GM23338 (cell line): Measurements from ENCODE around the gene STK33. TPM values are rescaled to one million over a fixed set of nuclear protein-coding genes. Genes with fewer than 3 reads are reported as not detected.

Experiments used
- ATAC-seq: fragments of 200-7000 bp; cut with Tn5 transposase; 3 replicates; pipeline ENCODE4 v1.9.1; 2020
- DNase-seq: peaks from one replicate; pipeline ENCODE4 v3.0.0-alpha.2; 2015; ENCODE audit warnings: low spot score
- H2AFZ ChIP-seq: fragments of 200-600 bp; sonication (generic); 2 replicates; pipeline ENCODE4 v1.8.0; 2016; ENCODE audit warnings: antibody characterized with exemption, mild to moderate bottlenecking, moderate library complexity
- H3F3A ChIP-seq: fragments of 200-600 bp; sonication (generic); replicated peaks from 2 replicates; pipeline ENCODE4 v1.8.0; 2017; ENCODE audit warnings: antibody characterized with exemption, mixed run types, low read depth
- H3K27ac ChIP-seq: fragments of 200-600 bp; sonication (generic); 2 replicates; pipeline ENCODE4 v1.6.1; 2016; ENCODE audit warnings: low read depth
- H3K27me3 ChIP-seq: fragments of 200-600 bp; sonication (generic); 2 replicates; pipeline ENCODE4 v1.8.0; 2016; ENCODE audit warnings: mild to moderate bottlenecking, mixed run types, moderate library complexity; ENCODE audit not compliant: insufficient read depth
- H3K36me3 ChIP-seq: fragments of 200-600 bp; sonication (generic); 2 replicates; pipeline ENCODE4 v1.8.0; 2016; ENCODE audit warnings: mild to moderate bottlenecking; ENCODE audit not compliant: insufficient read depth
- H3K4me1 ChIP-seq: fragments of 200-600 bp; sonication (generic); 2 replicates; pipeline ENCODE4 v1.8.0; 2016; ENCODE audit warnings: mild to moderate bottlenecking, moderate library complexity; ENCODE audit not compliant: insufficient read depth
- H3K4me2 ChIP-seq: fragments of 200-600 bp; sonication (generic); 2 replicates; pipeline ENCODE4 v1.7.1; 2017; ENCODE audit warnings: mixed run types
- H3K4me3 ChIP-seq: fragments of 200-600 bp; sonication (generic); 2 replicates; pipeline ENCODE4 v1.6.1; 2016; ENCODE audit warnings: mixed run types
- H3K79me2 ChIP-seq: fragments of 200-600 bp; sonication (generic); replicated peaks from 2 replicates; pipeline ENCODE4 v1.8.0; 2017; ENCODE audit warnings: mild to moderate bottlenecking; ENCODE audit not compliant: insufficient read depth
- H3K9me2 ChIP-seq: fragments of 200-600 bp; sonication (generic); 2 replicates; pipeline ENCODE4 v1.8.0; 2017; ENCODE audit not compliant: insufficient read depth
- H4K20me1 ChIP-seq: fragments of 200-600 bp; sonication (generic); replicated peaks from 2 replicates; pipeline ENCODE4 v1.8.0; 2017; ENCODE audit warnings: mild to moderate bottlenecking; ENCODE audit not compliant: insufficient read depth
- H3K27ac Mint-ChIP-seq: 2 replicates; pipeline ENCODE4 v1.8.0; 2020; ENCODE audit warnings: inconsistent platforms, mild to moderate bottlenecking, moderate library complexity, mixed read lengths
- H3K27me3 Mint-ChIP-seq: 3 replicates; pipeline ENCODE4 v1.8.0; 2022; ENCODE audit warnings: low read depth, mild to moderate bottlenecking, moderate library complexity, mixed read lengths, inconsistent platforms; ENCODE audit not compliant: insufficient read depth, poor library complexity
- H3K36me3 Mint-ChIP-seq: 3 replicates; pipeline ENCODE4 v1.8.0; 2021; ENCODE audit warnings: low read depth, mild to moderate bottlenecking, inconsistent platforms, moderate library complexity, mixed read lengths
- H3K4me1 Mint-ChIP-seq: 3 replicates; pipeline ENCODE4 v1.8.0; 2020; ENCODE audit warnings: mild to moderate bottlenecking, inconsistent platforms, mixed read lengths
- H3K4me3 Mint-ChIP-seq: 3 replicates; pipeline ENCODE4 v1.8.0; 2021; ENCODE audit warnings: moderate library complexity, mild to moderate bottlenecking, inconsistent platforms, mixed read lengths
- H3K9me3 Mint-ChIP-seq: 3 replicates; pipeline ENCODE4 v1.8.0; 2020; ENCODE audit warnings: moderate library complexity, mild to moderate bottlenecking, inconsistent platforms, mixed read lengths
- CREB1 ChIP-seq: fragments of 250-450 bp; sonication (Bioruptor Pico); IDR thresholded peaks from 2 replicates; pipeline ENCODE4 v1.5.0; 2020; ENCODE audit warnings: low read depth, mild to moderate bottlenecking, moderate library complexity
- EZH2 ChIP-seq: fragments of 200-600 bp; sonication (generic); IDR thresholded peaks from one replicate; pipeline ENCODE4 v1.8.0; 2017; ENCODE audit warnings: antibody characterized with exemption, mild to moderate bottlenecking, low read depth; ENCODE audit not compliant: unreplicated experiment
- EZH2phosphoT487 ChIP-seq: fragments of 200-600 bp; sonication (generic); IDR thresholded peaks from one replicate; pipeline ENCODE4 v1.8.1; 2018; ENCODE audit warnings: antibody characterized with exemption; ENCODE audit not compliant: unreplicated experiment
- JUNB ChIP-seq: IDR thresholded peaks from one replicate; pipeline ENCODE4 v1.6.1; 2016; ENCODE audit warnings: antibody characterized with exemption; ENCODE audit not compliant: unreplicated experiment
- NANOG ChIP-seq: IDR thresholded peaks from 2 replicates; pipeline ENCODE4 v1.6.1; 2016; ENCODE audit warnings: antibody characterized with exemption, borderline replicate concordance
- POLR2AphosphoS5 ChIP-seq: IDR thresholded peaks from 2 replicates; pipeline ENCODE4 v1.6.1; 2016; ENCODE audit warnings: antibody characterized with exemption, low read depth
- STAT1 ChIP-seq: IDR thresholded peaks from one replicate; pipeline ENCODE4 v1.6.1; 2016; ENCODE audit warnings: antibody characterized with exemption; ENCODE audit not compliant: unreplicated experiment
- ZNF114 ChIP-seq: fragments of 250-450 bp; sonication (Bioruptor Pico); IDR thresholded peaks from 2 replicates; pipeline ENCODE4 v1.5.0; 2020; ENCODE audit warnings: mild to moderate bottlenecking, moderate library complexity
- ZNF331 ChIP-seq: fragments of 250-450 bp; sonication (Bioruptor Pico); IDR thresholded peaks from 2 replicates; pipeline ENCODE4 v1.5.0; 2020; ENCODE audit warnings: low read depth, mild to moderate bottlenecking, moderate library complexity
- polyA plus RNA-seq: library from polyadenylated mRNA; unstranded; fragments of >200 nt; fragmentation: Nextera tagmentation; extraction: Ambion mirVana; gene quantifications from 2 replicates; pipeline ENCODE4 v1.2.1, GENCODE V29; 2016
- total RNA-seq: library from RNA; depleted of rRNA; stranded (reverse); fragments of >200 nt; shearing (Covaris generic); gene quantifications from 2 replicates; pipeline ENCODE4 v1.2.3, GENCODE V29; 2014
- TF ChIP-seq, protein P1 (sequence below), 2 experiments: fragments of 200-600 bp in 1 of 2; sonication (generic) in 1 of 2; conservative IDR thresholded peaks; 2 replicates each; pipeline versions ENCODE4 v1.5.1 to v1.6.1; 2016 to 2017; ENCODE audit warnings: antibody characterized with exemption in 2 of 2, low read depth in 2 of 2, mild to moderate bottlenecking in 2 of 2, moderate library complexity in 1 of 2
- TF ChIP-seq, protein P2 (sequence below): IDR thresholded peaks from 2 replicates; pipeline ENCODE4 v1.6.1; 2016; ENCODE audit warnings: antibody characterized with exemption
- TF ChIP-seq, protein P3 (sequence below): fragments of 250-450 bp; sonication (Bioruptor Pico); IDR thresholded peaks from 2 replicates; pipeline ENCODE4 v1.5.0; 2020; ENCODE audit warnings: mild to moderate bottlenecking, moderate library complexity
- TF ChIP-seq, protein P4 (sequence below): IDR thresholded peaks from one replicate; pipeline ENCODE4 v1.6.1; 2018; ENCODE audit warnings: antibody characterized with exemption; ENCODE audit not compliant: unreplicated experiment

Gene STK33
- total and polyA plus RNA-seq, 2 experiments from 2014 or later, result 17.2 to 18.2 TPM

- no peak overlapping the region for H3K4me3 Mint-ChIP-seq
- peaks cover 2% of the 10 kb centered on the region for H3K27me3 Mint-ChIP-seq
- ATAC-seq (no peak), DNase-seq (no peak)
- H3K36me3 Mint-ChIP-seq, result no peaks in the 10 kb centered on the region; the same call in 2 of the 3 replicates
- Histone ChIP-seq H3K27ac (no peak overlapping the region), H3K4me2 (no peak overlapping the region), H3K36me3 (no peaks in the 10 kb centered on the region), H4K20me1 (no peaks in the 10 kb centered on the region), H3K27me3 (no peaks in the 10 kb centered on the region), H3K4me1 (no peaks in the 10 kb centered on the region), H3K79me2 (no peaks in the 10 kb centered on the region), H3F3A (no peaks in the 10 kb centered on the region), H3K9me2 (no peaks in the 10 kb centered on the region), H2AFZ (no peak overlapping the region), H3K4me3 (no peak overlapping the region)
- H3K4me1 Mint-ChIP-seq, result peaks cover 7% of the 10 kb centered on the region
- no peaks in the 10 kb centered on the region; the same call in 2 of the 3 replicates for H3K9me3 Mint-ChIP-seq
- TF ChIP-seq ZNF331, result no peak
- TF ChIP-seq, protein P1, sequence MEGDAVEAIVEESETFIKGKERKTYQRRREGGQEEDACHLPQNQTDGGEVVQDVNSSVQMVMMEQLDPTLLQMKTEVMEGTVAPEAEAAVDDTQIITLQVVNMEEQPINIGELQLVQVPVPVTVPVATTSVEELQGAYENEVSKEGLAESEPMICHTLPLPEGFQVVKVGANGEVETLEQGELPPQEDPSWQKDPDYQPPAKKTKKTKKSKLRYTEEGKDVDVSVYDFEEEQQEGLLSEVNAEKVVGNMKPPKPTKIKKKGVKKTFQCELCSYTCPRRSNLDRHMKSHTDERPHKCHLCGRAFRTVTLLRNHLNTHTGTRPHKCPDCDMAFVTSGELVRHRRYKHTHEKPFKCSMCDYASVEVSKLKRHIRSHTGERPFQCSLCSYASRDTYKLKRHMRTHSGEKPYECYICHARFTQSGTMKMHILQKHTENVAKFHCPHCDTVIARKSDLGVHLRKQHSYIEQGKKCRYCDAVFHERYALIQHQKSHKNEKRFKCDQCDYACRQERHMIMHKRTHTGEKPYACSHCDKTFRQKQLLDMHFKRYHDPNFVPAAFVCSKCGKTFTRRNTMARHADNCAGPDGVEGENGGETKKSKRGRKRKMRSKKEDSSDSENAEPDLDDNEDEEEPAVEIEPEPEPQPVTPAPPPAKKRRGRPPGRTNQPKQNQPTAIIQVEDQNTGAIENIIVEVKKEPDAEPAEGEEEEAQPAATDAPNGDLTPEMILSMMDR (conservative IDR thresholded peaks at IDR 0.05; ENCODE audit: low read depth in 2 of 2), result no peak
- TF ChIP-seq EZH2phosphoT487, result no peak
- TF ChIP-seq, protein P2, sequence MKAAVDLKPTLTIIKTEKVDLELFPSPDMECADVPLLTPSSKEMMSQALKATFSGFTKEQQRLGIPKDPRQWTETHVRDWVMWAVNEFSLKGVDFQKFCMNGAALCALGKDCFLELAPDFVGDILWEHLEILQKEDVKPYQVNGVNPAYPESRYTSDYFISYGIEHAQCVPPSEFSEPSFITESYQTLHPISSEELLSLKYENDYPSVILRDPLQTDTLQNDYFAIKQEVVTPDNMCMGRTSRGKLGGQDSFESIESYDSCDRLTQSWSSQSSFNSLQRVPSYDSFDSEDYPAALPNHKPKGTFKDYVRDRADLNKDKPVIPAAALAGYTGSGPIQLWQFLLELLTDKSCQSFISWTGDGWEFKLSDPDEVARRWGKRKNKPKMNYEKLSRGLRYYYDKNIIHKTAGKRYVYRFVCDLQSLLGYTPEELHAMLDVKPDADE, result no peak
- no peak for TF ChIP-seq ZNF114 (CRISPR knock-in tag)
- TF ChIP-seq POLR2AphosphoS5, result no peak
- TF ChIP-seq EZH2, result no peak
- TF ChIP-seq CREB1 (CRISPR knock-in tag), result no peak
- TF ChIP-seq NANOG, result no peak
- TF ChIP-seq, protein P3, sequence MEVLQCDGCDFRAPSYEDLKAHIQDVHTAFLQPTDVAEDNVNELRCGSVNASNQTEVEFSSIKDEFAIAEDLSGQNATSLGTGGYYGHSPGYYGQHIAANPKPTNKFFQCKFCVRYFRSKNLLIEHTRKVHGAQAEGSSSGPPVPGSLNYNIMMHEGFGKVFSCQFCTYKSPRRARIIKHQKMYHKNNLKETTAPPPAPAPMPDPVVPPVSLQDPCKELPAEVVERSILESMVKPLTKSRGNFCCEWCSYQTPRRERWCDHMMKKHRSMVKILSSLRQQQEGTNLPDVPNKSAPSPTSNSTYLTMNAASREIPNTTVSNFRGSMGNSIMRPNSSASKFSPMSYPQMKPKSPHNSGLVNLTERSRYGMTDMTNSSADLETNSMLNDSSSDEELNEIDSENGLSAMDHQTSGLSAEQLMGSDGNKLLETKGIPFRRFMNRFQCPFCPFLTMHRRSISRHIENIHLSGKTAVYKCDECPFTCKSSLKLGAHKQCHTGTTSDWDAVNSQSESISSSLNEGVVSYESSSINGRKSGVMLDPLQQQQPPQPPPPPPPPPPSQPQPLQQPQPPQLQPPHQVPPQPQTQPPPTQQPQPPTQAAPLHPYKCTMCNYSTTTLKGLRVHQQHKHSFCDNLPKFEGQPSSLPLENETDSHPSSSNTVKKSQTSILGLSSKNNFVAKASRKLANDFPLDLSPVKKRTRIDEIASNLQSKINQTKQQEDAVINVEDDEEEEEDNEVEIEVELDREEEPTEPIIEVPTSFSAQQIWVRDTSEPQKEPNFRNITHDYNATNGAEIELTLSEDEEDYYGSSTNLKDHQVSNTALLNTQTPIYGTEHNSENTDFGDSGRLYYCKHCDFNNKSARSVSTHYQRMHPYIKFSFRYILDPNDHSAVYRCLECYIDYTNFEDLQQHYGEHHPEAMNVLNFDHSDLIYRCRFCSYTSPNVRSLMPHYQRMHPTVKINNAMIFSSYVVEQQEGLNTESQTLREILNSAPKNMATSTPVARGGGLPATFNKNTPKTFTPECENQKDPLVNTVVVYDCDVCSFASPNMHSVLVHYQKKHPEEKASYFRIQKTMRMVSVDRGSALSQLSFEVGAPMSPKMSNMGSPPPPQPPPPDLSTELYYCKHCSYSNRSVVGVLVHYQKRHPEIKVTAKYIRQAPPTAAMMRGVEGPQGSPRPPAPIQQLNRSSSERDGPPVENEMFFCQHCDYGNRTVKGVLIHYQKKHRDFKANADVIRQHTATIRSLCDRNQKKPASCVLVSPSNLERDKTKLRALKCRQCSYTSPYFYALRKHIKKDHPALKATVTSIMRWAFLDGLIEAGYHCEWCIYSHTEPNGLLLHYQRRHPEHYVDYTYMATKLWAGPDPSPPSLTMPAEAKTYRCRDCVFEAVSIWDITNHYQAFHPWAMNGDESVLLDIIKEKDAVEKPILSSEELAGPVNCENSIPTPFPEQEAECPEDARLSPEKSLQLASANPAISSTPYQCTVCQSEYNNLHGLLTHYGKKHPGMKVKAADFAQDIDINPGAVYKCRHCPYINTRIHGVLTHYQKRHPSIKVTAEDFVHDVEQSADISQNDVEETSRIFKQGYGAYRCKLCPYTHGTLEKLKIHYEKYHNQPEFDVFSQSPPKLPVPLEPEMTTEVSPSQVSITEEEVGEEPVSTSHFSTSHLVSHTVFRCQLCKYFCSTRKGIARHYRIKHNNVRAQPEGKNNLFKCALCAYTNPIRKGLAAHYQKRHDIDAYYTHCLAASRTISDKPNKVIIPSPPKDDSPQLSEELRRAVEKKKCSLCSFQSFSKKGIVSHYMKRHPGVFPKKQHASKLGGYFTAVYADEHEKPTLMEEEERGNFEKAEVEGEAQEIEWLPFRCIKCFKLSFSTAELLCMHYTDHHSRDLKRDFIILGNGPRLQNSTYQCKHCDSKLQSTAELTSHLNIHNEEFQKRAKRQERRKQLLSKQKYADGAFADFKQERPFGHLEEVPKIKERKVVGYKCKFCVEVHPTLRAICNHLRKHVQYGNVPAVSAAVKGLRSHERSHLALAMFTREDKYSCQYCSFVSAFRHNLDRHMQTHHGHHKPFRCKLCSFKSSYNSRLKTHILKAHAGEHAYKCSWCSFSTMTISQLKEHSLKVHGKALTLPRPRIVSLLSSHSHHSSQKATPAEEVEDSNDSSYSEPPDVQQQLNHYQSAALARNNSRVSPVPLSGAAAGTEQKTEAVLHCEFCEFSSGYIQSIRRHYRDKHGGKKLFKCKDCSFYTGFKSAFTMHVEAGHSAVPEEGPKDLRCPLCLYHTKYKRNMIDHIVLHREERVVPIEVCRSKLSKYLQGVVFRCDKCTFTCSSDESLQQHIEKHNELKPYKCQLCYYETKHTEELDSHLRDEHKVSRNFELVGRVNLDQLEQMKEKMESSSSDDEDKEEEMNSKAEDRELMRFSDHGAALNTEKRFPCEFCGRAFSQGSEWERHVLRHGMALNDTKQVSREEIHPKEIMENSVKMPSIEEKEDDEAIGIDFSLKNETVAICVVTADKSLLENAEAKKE (CRISPR knock-in tag), result no peak
- no peak for TF ChIP-seq JUNB
- TF ChIP-seq, protein P4, sequence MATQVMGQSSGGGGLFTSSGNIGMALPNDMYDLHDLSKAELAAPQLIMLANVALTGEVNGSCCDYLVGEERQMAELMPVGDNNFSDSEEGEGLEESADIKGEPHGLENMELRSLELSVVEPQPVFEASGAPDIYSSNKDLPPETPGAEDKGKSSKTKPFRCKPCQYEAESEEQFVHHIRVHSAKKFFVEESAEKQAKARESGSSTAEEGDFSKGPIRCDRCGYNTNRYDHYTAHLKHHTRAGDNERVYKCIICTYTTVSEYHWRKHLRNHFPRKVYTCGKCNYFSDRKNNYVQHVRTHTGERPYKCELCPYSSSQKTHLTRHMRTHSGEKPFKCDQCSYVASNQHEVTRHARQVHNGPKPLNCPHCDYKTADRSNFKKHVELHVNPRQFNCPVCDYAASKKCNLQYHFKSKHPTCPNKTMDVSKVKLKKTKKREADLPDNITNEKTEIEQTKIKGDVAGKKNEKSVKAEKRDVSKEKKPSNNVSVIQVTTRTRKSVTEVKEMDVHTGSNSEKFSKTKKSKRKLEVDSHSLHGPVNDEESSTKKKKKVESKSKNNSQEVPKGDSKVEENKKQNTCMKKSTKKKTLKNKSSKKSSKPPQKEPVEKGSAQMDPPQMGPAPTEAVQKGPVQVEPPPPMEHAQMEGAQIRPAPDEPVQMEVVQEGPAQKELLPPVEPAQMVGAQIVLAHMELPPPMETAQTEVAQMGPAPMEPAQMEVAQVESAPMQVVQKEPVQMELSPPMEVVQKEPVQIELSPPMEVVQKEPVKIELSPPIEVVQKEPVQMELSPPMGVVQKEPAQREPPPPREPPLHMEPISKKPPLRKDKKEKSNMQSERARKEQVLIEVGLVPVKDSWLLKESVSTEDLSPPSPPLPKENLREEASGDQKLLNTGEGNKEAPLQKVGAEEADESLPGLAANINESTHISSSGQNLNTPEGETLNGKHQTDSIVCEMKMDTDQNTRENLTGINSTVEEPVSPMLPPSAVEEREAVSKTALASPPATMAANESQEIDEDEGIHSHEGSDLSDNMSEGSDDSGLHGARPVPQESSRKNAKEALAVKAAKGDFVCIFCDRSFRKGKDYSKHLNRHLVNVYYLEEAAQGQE, result no peak
- TF ChIP-seq STAT1, result no peak
- no peak overlapping the region for H3K27ac Mint-ChIP-seq
Measured at GRCh38 chr11:8369592-8370205, 224.3 kb downstream of the STK33 start.
